Activated T-helper 9 cell treated with anti-CD3 and anti-CD28 coated beads, Interleukin-2, amount 50 U/mL, for 16 hours (primary cell): Measurements from ENCODE around the gene LMBR1.

Experiments used
- DNase-seq: peaks from one replicate; pipeline ENCODE4 v3.0.0-alpha.2; 2020; ENCODE audit warnings: low read depth

The LMBR1 gene

DNA sequence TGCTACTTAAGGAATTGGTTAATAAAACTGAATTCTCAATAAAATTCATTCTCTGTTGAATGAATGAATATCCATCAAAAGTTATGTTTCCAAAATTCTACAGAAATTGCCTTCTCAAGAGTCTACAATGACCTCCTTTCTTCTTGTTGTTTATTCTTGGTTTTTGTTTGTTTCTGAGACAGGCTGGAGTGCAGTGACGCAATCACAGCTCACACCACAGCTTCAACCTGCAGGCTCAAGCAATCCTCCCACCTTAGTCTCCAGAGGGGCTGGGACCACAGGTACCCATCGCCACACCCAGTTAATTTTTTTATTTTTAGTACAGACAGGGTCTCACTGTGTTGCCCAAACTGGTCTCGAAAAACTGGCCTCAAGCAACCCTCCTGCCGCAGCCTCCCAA lies 97.6 kb downstream of the LMBR1 start:
- no peak for DNase-seq

GRCh38 chr7:156793334-156793733 lies 99.6 kb downstream of the LMBR1 start:
- no peak for DNase-seq

- no peak for DNase-seq
Measured at GRCh38 chr7:156792611-156793010, 100.4 kb downstream of the LMBR1 start.

DNA sequence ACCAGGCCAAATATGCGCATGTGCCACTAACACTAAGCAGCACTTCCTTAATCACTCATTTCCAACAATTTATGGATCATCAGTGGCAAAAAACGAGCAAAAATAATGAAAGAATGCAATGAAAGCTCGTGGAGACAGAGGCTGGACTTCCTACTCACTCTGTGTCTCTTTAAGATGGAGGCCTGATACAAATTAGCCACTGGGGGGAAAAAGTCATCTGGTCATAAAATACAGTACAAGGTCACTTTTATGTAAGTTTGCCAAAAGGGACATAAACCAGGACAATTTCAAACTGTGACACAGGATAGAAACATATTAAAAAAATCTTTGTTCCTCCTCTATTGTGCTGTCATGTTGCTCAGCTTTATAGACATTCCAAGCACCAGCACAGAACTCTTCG lies 101.7 kb downstream of the LMBR1 start:
- DNase-seq: no peak

- no peak for DNase-seq
Measured at GRCh38 chr7:156790264-156790663, 102.7 kb downstream of the LMBR1 start.

- DNase-seq: no peak
Measured at GRCh38 chr7:156785998-156786543, 106.9 kb downstream of the LMBR1 start.

- no peak for DNase-seq
Measured at GRCh38 chr7:156783864-156784263, 109.1 kb downstream of the LMBR1 start.

DNA sequence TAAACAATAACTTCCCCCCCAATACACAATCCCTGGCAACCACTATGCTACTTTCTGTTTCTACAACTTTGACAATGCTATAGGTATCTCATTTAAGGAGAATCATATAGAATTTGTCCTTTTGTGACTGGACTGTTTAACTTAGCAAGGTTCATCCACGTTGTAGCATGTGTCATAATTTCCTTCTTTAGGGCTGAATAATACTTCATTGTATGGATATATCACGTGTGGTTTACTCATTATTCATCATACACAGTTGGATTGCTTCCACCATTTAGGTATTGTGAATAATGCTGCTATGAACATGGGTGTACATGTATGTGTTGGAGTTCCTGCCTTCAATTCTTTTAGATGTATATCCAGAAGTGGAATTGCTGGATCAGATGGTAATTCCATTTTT lies 111.0 kb downstream of the LMBR1 start:
- DNase-seq: no peak

DNA sequence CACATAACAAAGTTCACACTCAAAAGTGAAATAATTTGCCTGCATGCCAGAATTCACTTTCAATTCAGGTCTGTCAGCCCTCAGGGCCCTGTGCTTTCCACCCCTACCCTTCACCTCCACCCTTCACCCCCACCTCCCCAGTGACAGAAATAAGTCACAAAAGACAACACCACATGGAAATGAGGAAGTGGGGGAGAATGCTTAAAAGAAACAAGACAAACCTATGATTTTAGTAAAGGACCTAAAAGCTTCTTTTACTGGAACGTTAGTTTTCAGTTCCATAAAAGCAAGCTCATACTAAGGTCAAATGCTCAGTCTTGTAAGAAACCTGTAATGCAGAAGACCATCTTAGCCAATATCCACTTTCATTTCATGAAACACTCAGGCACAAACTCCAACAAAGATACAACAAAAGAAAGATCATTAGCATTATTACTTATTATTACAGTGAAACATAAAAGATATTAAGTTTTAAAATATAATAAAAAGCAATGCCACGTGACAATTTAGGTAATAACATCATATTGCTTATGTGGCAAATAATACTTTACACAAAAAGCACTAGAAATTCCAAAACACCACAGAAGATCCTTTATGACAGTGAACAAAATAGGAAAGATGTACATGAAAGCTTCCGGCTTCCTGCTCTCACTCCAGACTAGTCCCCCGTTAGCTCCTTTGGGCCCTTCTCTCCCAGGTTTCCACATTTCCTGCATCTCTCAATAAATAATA lies 112.1 kb downstream of the LMBR1 start:
- DNase-seq: no peak

DNA sequence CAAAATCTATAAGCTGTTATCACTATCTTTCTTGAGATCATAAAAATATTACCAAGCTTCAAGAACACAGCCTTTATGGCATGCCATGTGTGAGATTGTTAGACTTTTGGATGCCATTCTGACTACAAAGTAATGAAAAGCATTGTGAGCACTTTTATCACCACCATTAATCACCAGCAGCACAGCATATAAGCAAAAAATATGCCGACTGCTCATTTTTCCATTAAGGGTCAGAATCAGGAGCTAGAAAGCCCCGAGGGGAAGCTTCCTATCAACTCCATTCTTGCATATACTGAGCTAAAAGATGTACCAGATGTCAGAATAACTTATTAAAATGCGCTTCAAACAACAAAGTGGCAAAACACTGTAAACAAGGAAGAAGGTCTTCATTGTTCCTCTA lies 114.3 kb downstream of the LMBR1 start:
- no peak for DNase-seq

GRCh38 chr7:156778201-156778600 lies 114.8 kb downstream of the LMBR1 start:
- DNase-seq: no peak

DNA sequence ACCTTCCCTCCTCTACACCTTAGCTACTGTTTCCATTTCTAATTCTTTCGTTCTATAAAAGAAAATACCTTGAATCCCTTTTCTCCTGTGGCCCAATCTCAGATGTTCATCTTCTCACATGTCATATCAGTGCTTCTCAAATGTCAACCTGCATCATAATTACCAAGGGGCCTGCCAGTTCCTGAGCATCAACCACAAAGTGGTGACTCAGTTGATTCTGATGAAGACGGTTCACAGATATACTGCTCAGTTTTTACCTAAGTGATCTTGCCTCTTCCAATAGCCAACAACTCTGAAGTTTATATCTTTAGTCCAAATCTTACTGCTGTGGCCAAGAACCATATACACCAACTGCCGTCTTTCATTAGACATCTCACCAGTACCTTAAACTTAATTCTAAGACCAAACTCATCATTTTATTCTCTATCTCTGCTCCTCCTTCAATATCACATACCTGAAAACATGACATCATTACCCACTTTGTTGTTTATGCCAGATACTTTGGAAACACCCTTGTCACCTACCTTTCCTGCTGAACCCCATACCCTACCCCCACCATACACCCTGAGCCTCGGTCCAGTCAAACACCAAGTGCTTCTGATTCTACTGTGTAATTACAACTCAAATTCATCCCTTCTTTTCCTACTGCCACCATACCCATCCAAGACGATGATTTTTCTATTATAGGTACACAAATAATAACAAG lies 115.5 kb downstream of the LMBR1 start:
- DNase-seq: no peak

DNA sequence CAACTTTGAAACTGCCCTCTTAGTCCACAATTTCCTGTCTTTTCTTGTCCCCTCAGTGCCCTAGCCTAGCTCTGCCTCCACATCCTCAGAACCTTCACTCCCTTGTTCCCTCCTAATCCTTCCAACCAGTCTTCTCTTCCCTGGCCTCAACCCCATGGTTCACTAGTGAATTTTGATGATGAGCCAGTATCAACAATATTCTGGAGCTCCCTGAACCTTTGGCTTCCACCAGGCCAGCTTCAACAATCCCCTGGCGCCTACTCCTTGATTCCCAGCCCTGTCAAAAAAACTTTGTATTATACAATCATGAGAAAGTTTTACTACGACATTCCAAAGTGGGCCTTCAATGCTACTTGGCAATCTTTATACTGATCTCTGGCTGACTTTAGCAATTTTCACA lies 116.5 kb downstream of the LMBR1 start:
- no peak for DNase-seq

DNA sequence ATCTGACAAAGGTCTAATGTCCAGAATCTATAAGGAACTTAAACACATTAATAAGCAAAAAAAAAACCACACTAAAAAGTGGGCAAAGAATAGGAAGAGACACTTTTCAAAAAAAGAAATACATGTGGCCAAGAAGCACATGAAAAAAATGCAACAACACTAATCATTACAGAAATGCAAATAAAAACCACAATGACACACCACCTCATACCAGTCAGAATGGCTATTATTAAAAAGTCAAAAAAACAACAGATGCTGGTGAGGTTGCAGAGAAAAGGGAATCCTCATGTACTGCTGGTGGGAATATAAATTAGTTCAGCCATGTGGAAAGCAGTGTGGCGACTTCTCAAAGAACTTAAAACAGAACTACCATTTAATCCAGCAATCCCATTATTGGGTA lies 119.0 kb downstream of the LMBR1 start:
- no peak for DNase-seq

DNA sequence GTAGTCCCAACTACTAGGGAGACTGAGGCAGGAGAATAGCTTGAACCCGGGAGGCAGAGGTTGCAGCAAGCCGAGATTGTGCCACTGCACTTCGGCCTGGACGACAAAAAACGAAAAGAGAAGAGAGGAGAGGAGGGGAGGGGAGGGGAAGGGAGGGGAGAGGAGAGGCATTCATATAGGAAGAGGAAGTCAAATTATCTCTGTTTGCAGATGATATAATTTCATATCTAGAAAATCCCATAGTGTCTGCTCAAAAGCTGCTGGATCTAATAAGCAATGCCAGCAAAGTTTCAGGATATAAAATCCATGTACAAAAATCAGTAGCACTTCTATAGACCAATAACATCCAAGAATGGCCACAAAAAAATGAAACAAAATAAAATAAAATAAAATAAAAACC lies 120.3 kb downstream of the LMBR1 start:
- no peak for DNase-seq

DNA sequence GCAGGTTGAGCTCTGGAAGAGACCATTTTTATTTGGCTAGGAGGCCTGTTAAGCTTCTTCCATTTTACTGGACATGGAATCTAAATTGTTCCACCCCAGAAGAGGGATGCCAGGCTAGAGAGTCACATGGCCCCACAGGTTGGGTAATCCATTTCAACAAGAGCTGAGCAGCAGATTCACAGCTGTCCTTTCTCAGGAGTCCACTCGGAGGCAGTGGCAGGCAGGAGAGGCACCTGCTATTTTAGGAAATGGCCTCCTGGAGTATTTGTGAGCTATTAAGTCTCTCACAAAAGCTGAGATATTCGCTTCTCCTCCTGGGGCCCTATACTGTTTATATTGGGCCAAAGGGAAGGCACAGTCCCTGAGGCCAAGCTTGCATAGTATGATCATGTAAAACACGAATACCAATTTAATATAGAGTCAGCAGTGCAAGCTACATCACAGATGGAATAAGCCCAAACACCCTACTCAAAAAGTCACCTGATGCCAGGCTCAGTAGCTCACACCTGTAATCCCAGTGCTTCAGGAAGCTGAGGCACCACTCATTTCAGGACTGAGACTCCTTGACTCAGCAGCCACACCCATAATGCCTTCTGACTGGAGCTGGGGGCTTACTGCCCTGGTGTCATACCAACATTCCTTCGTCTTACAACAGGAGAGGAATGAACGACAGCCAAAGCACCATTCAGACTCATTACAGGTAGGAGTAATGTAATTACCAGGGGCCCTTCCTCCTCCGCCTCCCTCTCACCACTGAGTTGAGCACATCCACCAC lies 124.1 kb downstream of the LMBR1 start:
- DNase-seq: no peak

- DNase-seq: no peak
Measured at GRCh38 chr7:156766666-156767065, 126.3 kb downstream of the LMBR1 start.

- DNase-seq: no peak
Measured at GRCh38 chr7:156765901-156766656, 126.9 kb downstream of the LMBR1 start.

- DNase-seq: no peak
Measured at GRCh38 chr7:156764766-156765165, 128.2 kb downstream of the LMBR1 start.

DNA sequence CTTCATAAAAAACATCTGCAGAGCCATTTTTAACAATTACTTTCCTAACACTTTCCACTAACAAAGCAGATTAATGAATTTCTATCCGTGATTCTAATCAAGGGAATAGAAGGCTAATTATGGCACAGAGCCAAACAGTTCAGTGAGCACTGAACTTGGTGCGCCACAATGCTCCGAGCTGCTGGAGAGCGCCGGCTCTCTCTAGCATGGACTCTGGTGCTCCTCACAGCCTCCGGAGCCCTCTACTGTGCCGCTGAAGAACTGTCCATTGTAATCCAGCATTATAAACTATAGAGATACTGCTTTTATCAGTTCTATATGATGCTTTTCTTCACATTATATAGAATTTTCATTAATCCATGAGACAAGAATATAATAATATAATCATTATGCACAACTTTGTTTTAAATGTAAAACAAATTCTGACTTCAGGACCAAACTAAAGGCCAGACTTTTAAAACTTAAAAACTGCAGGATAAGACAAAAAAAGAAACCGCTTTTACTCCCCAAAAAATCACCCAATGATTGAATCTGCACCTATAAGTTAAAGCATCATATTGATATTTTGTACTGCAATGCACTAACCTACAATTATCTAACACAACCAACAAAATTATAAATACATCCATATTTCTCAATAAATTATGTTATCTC lies 128.8 kb downstream of the LMBR1 start:
- no peak for DNase-seq

- no peak for DNase-seq
Measured at GRCh38 chr7:156759579-156760202, 133.3 kb downstream of the LMBR1 start.
